NCI-H1436 (cell line): ENCODE data around the gene ABCD4.
A peak's percentile ranks its signal among the peaks of the same experiment; 100 is the strongest.
"Not testable (repeated sequence)": the region's sequence is repeated elsewhere in the genome, so short reads cannot be mapped to it uniquely, and the experiment has no call there.

Source experiments
- DNase-seq: peaks from one replicate; lab custom pipeline; 2025; lab: John Stamatoyannopoulos, UW

The ABCD4 gene

DNA sequence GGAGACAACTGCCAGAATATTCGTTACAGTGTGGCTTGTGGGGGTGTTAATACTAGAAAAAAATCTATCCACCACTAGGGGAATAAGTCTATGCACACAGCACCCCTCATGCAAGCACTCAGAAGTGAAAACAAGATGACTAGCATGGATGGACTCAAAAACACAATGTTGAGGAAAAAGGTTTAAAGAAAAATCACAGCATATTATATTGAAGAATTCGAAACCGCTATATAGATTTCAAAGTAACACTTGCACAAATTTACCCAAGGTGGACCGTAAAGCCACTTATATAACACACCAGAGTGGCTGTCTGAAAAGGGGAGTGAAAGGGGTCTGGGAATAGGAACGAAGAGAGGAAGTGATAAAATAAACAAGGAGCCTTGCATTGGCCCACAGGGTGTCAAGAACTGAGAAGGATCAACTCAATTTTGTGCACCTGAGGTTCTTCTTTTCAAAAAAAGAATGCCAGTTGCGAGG, 544 bp downstream of the ABCD4 start:
- DNase-seq: peak; percentile 20

GRCh38 chr14:74301594-74302151, 1.1 kb downstream of the ABCD4 start:
- no peak for DNase-seq

GRCh38 chr14:74299061-74299545, 3.6 kb downstream of the ABCD4 start:
- no peak for DNase-seq

DNA sequence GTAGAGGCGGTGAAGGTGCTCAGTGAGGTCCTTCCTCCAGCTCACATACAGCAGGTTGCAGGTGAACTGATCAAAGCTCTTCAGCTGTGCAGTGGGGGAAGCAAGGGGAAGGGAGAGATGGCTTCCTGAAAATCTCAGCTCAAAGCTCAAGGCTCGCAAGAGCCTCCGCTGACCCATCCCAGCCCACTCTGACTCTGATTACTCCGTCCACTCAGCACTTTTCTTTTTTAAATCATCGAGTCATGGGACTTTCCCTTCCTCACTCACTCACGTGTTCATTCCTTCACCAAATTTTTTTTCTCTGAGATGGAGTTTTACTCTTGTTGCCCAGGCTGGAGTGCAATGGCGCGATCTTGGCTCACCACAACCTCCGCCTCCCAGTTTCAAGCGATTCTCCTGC, 4.7 kb downstream of the ABCD4 start:
- no peak for DNase-seq

DNA sequence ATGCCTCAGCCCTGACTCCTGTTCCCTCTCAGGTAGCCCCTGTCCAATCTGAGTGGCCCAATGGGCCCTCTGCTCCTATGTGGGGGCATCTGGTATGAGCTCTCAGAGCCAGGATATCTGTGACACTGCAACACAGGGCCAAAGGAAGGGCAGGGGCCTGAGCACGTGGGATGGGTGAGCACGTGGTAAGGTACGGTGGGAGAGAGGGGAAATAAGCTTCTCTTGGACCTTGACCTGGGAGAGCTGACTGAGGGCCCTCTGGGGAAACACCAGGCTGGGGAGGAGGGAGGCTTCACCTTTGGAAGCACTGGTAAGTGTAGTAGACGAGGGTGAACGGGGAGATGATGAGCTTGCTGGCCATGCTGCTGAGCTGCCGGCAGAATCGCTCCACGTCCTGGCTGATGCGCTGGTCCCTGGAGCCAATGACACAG, 6.7 kb downstream of the ABCD4 start:
- no peak for DNase-seq

DNA sequence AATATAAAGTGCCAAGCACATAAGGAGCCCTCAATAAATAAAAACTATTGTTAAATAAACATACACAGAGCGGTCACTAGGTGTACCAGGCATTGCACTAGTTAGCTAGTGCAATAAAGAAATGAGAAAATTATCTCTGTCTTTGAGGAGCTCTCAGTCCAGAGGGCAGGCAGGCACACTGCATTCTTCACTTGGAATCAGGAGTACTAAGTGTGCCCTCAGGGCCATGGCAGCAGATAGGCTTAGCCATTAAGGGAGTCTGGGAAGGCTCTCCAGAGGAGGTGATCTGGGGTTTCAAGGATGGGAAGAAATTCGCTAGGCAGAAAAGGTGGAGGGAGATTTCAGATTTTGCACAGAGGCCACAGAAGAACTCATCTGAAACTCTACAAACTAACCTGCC, 9.1 kb downstream of the ABCD4 start:
- DNase-seq: no peak

GRCh38 chr14:74292061-74292460, 10.7 kb downstream of the ABCD4 start:
- DNase-seq: no peak

GRCh38 chr14:74290415-74290814, 12.3 kb downstream of the ABCD4 start:
- DNase-seq: no peak

GRCh38 chr14:74289801-74290200, 12.9 kb downstream of the ABCD4 start:
- no peak for DNase-seq

GRCh38 chr14:74286736-74287135, 16.0 kb downstream of the ABCD4 start:
- no peak for DNase-seq

DNA sequence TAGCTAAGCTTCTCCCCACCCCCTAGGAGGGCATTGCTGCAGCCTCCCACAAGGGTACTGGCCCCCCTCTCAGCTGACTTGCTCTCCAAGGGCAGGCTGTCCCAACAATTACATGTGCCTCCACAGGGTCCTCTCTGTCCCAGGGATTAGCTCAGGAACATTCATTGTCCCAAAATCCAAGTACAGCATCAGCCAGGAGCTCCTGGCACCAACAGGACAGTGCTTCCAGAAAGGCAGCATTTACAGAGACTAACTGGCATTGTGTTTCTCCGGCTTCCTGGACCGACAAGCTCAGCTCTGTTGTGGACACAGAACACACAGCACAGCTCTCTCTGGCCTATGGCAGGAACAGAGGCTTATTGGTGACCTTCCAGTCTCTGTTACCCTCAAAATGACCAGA, 21.7 kb downstream of the ABCD4 start:
- no peak for DNase-seq

DNA sequence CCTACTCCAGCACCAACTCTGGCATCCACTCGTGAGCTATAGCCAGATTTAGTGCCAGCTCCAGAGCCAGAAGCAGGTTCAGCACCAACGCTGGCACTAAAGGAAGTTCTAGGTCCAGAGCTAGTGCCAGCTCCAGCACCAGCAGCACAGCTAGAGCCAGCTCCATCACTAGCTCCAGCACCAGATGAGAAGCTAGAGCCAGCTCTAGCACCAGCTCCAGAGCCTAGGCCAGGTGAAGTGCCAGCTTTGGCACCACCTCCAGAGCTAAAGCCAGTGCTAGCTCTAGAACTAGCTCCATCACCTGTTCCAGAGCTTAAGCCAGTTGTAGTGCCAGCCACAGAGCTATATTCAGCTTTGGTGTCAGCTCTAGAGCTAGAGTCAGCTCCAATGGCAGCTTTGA, 24.7 kb downstream of the ABCD4 start:
- DNase-seq: no peak

- no peak for DNase-seq
Observed at GRCh38 chr14:74275241-74275841, 27.4 kb downstream of the ABCD4 start.

GRCh38 chr14:74271365-74271764, 31.4 kb downstream of the ABCD4 start:
- DNase-seq: no peak

GRCh38 chr14:74270382-74271177, 32.2 kb downstream of the ABCD4 start:
- not testable (repeated sequence) for DNase-seq

- DNase-seq: no peak
Observed at GRCh38 chr14:74267588-74267987, 35.1 kb downstream of the ABCD4 start.

DNA sequence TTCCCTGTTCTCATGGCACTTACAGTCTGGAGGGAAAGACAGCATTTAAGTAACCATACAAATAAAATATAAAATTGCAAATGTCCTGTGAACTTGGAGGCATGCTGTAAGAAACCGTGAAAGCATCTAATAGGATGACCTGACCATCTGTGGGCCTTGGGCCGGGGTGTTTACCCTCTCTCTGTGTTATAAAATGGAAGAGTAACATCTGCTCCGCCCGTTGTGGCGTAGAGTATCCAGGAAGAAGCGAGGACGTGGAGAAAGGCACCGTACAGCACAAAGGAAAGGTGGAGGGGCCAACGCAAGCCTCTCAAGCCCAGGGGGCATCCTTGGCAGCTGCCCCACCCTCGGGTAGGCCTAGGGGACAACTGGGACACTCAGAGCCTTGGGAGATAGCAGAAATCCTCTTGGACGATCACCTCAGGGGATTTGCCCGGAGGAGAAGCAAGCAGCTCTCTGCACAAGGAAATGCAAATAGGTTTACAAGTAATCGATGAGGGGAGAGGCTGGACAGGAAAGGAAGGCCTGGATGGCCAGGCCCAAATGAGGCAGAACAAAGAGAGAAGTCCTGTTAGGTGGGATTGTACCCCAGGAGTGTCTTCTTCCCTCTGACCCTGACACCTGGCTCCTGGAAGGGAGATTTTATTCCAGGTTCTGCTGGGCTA, 37.3 kb downstream of the ABCD4 start:
- DNase-seq: no peak

- DNase-seq: no peak
Observed at GRCh38 chr14:74263921-74264320, 38.8 kb downstream of the ABCD4 start.

GRCh38 chr14:74263181-74263580, 39.6 kb downstream of the ABCD4 start:
- no peak for DNase-seq

- no peak for DNase-seq
Observed at GRCh38 chr14:74262076-74262475, 40.7 kb downstream of the ABCD4 start.

- no peak for DNase-seq
Observed at GRCh38 chr14:74261288-74261687, 41.4 kb downstream of the ABCD4 start.

GRCh38 chr14:74260525-74261233, 42.1 kb downstream of the ABCD4 start:
- no peak for DNase-seq
